ENCODE measurements around the gene PEX11A.
"Not testable (repeated sequence)": the region's sequence is repeated elsewhere in the genome, so short reads cannot be mapped to it uniquely, and the experiment has no call there.

PEX11A gene

DNA sequence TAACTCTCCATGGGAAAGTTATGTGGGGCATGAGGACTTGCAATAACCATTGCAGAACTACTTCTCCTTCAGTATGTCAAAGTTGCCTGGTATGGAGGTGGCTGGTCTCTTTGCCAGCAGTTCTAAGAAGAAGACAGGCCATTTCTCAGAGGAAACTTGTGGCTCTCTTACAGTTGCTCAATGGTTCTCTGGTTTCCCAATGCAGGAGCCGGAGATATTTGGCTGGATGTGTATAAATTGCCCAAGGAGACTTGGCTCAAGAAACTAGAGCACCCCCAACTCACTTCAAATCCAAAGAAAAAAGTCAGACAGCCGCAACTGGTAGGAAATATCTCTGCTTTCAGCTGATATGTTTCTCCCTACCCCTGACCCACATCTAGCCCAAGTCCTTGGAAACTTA lies 24.2 kb upstream of the PEX11A start:
- 83 to 100% methylated on average over 1 to 2 of the region's 2 CpGs for WGBS, 2 experiments
- H3K4me1 ChIP-seq (ENCODE audit: control insufficient read depth, insufficient read depth, low read length): no peaks in the 10 kb centered on the region
- no peaks in the 10 kb centered on the region for H3K36me3 ChIP-seq (ENCODE audit: control insufficient read depth, insufficient read depth, low read length)
- no peaks in the 10 kb centered on the region for H3K9me3 ChIP-seq (ENCODE audit: control insufficient read depth, low read length)
- no peak overlapping the region for H3K4me3 ChIP-seq (ENCODE audit: insufficient read depth, low read depth, low read length)
- H3K27me3 ChIP-seq (ENCODE audit: control insufficient read depth, insufficient read depth, low read length, poor library complexity, severe bottlenecking): no peaks in the 10 kb centered on the region
- H3K27ac ChIP-seq (ENCODE audit: insufficient read depth, low read depth, low read length, poor library complexity, severe bottlenecking): no peak overlapping the region

DNA sequence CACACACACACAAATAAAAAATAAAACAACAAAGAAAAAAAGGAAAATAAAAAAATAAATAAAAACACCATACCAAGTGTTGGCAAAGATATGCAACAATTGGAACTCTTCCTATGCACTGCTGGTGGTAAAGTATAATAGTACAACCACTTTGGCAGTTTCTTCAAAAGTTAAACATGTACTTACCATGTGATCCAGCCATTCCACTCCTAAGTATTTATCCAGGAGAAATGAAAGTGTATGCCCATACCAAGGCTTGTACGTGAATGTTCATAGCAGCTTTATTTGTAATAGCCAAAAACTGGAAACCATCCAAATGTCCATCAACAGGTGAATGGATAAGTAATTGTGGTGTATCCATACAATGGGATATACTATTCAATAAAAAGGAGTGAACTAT lies 17.0 kb upstream of the PEX11A start:
- no peak overlapping the region for H3K27ac ChIP-seq (ENCODE audit: insufficient read depth, low read depth, low read length, poor library complexity, severe bottlenecking)

DNA sequence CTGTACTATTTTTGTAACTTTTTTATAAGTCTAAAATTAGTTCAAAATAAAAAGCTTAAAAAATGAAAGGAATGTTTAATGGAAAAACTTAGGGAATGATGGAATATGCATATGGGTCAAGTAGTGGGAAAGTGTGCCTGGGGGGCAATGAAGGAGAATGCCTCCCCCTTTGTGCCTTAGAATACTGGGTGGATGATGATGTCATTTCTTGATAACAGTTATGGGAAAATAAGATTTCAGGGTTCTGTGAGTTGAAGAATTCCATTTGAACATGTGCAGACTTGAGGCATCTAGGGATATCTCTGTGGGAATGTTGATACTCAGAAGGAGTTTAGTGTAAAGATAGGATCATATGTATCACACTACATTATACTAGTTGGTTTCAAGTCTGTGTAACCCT lies 13.9 kb upstream of the PEX11A start:
- Histone ChIP-seq H3K4me3 (ENCODE audit: insufficient read depth, low read depth, low read length) (no peak overlapping the region), H3K4me1 (ENCODE audit: control insufficient read depth, insufficient read depth, low read length) (no peaks in the 10 kb centered on the region), H3K27ac (ENCODE audit: insufficient read depth, low read depth, low read length, poor library complexity, severe bottlenecking) (no peak overlapping the region), H3K36me3 (ENCODE audit: control insufficient read depth, insufficient read depth, low read length) (no peaks in the 10 kb centered on the region), H3K27me3 (ENCODE audit: control insufficient read depth, insufficient read depth, low read length, poor library complexity, severe bottlenecking) (peaks cover 9% of the 10 kb centered on the region), H3K9me3 (ENCODE audit: control insufficient read depth, low read length) (no peaks in the 10 kb centered on the region)

More for the DNA sequence above, 17.0 kb upstream of the PEX11A start:
- Histone ChIP-seq H3K36me3 (ENCODE audit: control insufficient read depth, insufficient read depth, low read length) (no peaks in the 10 kb centered on the region), H3K27me3 (ENCODE audit: control insufficient read depth, insufficient read depth, low read length, poor library complexity, severe bottlenecking) (no peaks in the 10 kb centered on the region), H3K4me3 (ENCODE audit: insufficient read depth, low read depth, low read length) (no peak overlapping the region), H3K4me1 (ENCODE audit: control insufficient read depth, insufficient read depth, low read length) (no peaks in the 10 kb centered on the region), H3K9me3 (ENCODE audit: control insufficient read depth, low read length) (no peaks in the 10 kb centered on the region)
- 100% methylated on average over 1 of the region's 1 CpG for WGBS, 2 experiments

DNA sequence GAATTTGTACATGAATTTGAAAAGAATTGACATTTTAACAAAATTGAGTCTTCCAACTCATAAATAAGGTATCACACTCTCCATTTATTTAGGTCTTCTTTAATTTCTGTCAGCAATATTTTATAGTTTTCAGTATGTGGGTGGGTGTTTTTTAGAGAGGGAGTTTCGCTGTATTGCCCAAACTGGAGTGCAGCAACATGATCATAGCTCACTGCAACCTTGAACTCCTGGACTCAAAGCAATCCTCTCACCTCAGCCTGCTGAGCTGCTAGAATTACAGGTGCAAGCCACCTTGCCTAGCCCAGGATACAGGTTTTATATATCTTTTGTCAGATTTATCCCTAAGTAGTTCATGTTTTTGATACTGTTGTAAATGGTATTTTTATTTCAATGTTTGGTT lies 4.6 kb upstream of the PEX11A start:
- Histone ChIP-seq H3K9me3 (ENCODE audit: control insufficient read depth, low read length) (no peaks in the 10 kb centered on the region), H3K27me3 (ENCODE audit: control insufficient read depth, insufficient read depth, low read length, poor library complexity, severe bottlenecking) (peaks cover 56% of the 10 kb centered on the region), H3K4me3 (ENCODE audit: insufficient read depth, low read depth, low read length) (no peak overlapping the region), H3K27ac (ENCODE audit: insufficient read depth, low read depth, low read length, poor library complexity, severe bottlenecking) (no peak overlapping the region), H3K36me3 (ENCODE audit: control insufficient read depth, insufficient read depth, low read length) (no peaks in the 10 kb centered on the region), H3K4me1 (ENCODE audit: control insufficient read depth, insufficient read depth, low read length) (no peaks in the 10 kb centered on the region)
- WGBS, 2 experiments: 73 to 100% methylated on average over 1 of the region's 1 CpG

DNA sequence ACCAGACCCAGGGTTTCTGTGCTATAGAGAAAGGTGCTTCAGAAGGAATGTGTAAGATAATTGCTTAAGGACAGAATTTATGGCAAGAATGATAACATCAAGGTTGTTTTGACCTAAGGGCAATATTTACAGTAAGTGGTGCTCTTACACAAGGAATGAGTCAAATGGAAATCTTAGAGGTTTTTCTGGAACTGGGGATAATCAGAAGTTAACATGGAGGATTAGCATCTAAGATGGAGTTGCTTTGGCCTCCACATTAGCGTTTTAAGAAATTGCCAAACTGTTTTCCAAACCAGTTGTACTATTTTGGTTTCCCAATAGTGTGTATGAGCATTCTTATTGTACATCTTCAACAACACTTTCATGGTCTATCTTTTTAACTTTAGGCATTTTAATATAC lies 3.1 kb upstream of the PEX11A start:
- H3K9me3 ChIP-seq (ENCODE audit: control insufficient read depth, low read length): no peaks in the 10 kb centered on the region
- peaks cover 61% of the 10 kb centered on the region for H3K27me3 ChIP-seq (ENCODE audit: control insufficient read depth, insufficient read depth, low read length, poor library complexity, severe bottlenecking)
- H3K36me3 ChIP-seq (ENCODE audit: control insufficient read depth, insufficient read depth, low read length): no peaks in the 10 kb centered on the region
- H3K4me1 ChIP-seq (ENCODE audit: control insufficient read depth, insufficient read depth, low read length): no peaks in the 10 kb centered on the region
- H3K4me3 ChIP-seq (ENCODE audit: insufficient read depth, low read depth, low read length): no peak overlapping the region
- 67 to 69% methylated on average over 1 of the region's 1 CpG for WGBS, 2 experiments
- H3K27ac ChIP-seq (ENCODE audit: insufficient read depth, low read depth, low read length, poor library complexity, severe bottlenecking): no peak overlapping the region

DNA sequence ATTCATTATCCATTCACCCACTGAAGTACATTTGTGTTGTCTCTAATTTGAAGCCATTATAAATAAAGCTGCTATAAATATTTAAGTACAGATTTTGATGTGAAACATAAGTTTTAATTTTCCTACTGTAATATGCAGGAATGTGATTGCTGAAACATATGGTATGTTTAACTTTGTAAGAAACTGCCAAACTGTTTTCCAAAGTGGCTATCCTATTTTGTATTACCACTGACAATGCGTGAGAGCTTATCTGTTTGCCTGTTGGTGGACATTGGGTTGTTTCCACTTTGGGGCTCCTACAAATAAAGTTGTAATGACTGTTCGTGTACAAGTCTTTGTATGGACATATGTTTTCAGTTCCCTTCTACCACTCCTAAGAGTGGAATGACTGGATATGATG lies 2.5 kb upstream of the PEX11A start:
- 36 to 38% methylated on average over 2 of the region's 2 CpGs for WGBS, 2 experiments
- Histone ChIP-seq H3K4me1 (ENCODE audit: control insufficient read depth, insufficient read depth, low read length) (no peaks in the 10 kb centered on the region), H3K4me3 (ENCODE audit: insufficient read depth, low read depth, low read length) (no peak overlapping the region), H3K36me3 (ENCODE audit: control insufficient read depth, insufficient read depth, low read length) (no peaks in the 10 kb centered on the region), H3K9me3 (ENCODE audit: control insufficient read depth, low read length) (no peaks in the 10 kb centered on the region), H3K27me3 (ENCODE audit: control insufficient read depth, insufficient read depth, low read length, poor library complexity, severe bottlenecking) (peaks cover 61% of the 10 kb centered on the region), H3K27ac (ENCODE audit: insufficient read depth, low read depth, low read length, poor library complexity, severe bottlenecking) (no peak overlapping the region)

DNA sequence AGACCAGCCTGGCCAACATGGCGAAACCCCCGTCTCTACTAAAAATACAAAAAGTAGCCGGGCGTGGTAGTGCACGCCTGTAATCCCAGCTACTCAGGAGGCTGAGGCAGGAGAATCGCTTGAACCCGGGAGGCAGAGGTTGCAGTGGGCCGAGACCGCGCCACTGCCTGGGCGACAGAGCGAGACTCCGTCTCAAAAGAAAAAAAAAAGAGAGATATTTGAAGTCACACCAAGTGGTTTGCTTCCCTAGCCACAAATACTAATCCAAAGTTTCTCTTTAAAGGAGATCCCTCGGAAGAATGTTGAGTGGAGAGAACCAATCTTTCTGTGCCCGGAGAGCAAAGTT lies 651 bp downstream of the PEX11A start:
- H3K27me3 ChIP-seq (ENCODE audit: control insufficient read depth, insufficient read depth, low read length, poor library complexity, severe bottlenecking): peaks cover 50% of the 10 kb centered on the region
- H3K27ac ChIP-seq (ENCODE audit: insufficient read depth, low read depth, low read length, poor library complexity, severe bottlenecking); H3K36me3 ChIP-seq (ENCODE audit: control insufficient read depth, insufficient read depth, low read length); H3K9me3 ChIP-seq (ENCODE audit: control insufficient read depth, low read length); H3K4me1 ChIP-seq (ENCODE audit: control insufficient read depth, insufficient read depth, low read length): not testable (repeated sequence)
- WGBS, 2 experiments: 78 to 82% methylated on average over 15 of the region's 15 CpGs
- H3K4me3 ChIP-seq (ENCODE audit: insufficient read depth, low read depth, low read length): peak overlapping the region; percentile 68

DNA sequence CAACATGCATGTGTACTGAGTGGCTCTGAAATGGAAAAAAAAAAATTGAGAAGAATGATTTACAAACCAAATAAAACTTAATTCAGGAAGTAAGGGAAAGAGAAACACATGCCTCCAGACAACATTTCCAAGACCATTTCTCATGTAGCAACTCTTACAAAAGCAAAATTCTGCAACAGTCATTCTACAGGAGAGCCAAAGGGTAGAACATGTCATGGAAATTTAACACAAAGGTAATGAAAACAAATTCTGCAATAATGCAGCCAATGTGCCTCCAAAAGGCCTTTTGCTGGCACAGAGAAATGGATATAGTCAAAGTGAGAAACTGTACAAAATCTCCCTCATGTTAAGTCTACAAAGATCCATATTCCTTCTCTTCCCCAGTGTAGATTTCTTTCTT lies 4.0 kb downstream of the PEX11A start:
- Histone ChIP-seq H3K27ac (ENCODE audit: insufficient read depth, low read depth, low read length, poor library complexity, severe bottlenecking) (no peak overlapping the region), H3K36me3 (ENCODE audit: control insufficient read depth, insufficient read depth, low read length) (no peaks in the 10 kb centered on the region), H3K27me3 (ENCODE audit: control insufficient read depth, insufficient read depth, low read length, poor library complexity, severe bottlenecking) (peaks cover 20% of the 10 kb centered on the region), H3K4me1 (ENCODE audit: control insufficient read depth, insufficient read depth, low read length) (no peaks in the 10 kb centered on the region), H3K4me3 (ENCODE audit: insufficient read depth, low read depth, low read length) (no peak overlapping the region), H3K9me3 (ENCODE audit: control insufficient read depth, low read length) (no peaks in the 10 kb centered on the region)

DNA sequence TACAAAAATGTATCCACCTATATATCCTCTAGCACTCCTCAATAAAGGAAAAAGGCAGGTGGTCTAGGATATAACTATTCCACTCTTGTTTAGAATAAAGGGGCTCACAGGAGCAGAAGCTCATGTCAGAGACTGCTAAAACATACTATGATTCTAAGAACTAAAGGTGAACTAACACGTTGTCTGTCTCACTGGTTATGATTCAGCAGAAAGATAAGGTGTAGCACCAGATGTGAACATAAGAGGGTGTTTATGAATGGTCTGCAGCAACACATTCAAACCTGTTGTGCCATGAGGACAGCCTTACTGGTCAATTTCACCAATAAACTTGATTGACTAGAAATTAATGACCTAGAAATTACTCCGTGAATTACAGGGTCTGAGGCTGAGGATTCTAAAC lies 4.6 kb downstream of the PEX11A start:
- Histone ChIP-seq H3K4me3 (ENCODE audit: insufficient read depth, low read depth, low read length) (no peak overlapping the region), H3K27ac (ENCODE audit: insufficient read depth, low read depth, low read length, poor library complexity, severe bottlenecking) (no peak overlapping the region), H3K9me3 (ENCODE audit: control insufficient read depth, low read length) (no peaks in the 10 kb centered on the region), H3K36me3 (ENCODE audit: control insufficient read depth, insufficient read depth, low read length) (no peaks in the 10 kb centered on the region), H3K4me1 (ENCODE audit: control insufficient read depth, insufficient read depth, low read length) (no peaks in the 10 kb centered on the region), H3K27me3 (ENCODE audit: control insufficient read depth, insufficient read depth, low read length, poor library complexity, severe bottlenecking) (peaks cover 16% of the 10 kb centered on the region)
- 91 to 95% methylated on average over 2 of the region's 2 CpGs for WGBS, 2 experiments

DNA sequence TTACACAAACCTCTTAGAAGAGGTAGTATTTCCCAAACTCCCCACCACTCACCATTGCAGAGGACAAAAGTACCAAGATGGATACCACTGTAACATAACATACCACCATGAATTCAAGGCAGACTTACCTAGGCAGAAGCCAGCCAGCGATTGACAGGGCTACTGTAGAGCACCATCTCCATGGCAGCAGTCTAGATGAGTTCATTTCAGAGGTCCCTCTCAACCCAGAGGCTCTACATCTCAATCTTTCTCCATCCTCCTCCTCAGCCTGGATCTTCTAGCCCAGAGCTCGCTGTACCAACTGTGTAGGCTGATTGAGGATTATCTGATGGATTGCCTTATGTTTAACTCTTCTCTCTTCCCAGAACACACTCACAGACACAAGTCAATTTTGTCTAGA lies 9.4 kb downstream of the PEX11A start:
- Histone ChIP-seq H3K27ac (ENCODE audit: insufficient read depth, low read depth, low read length, poor library complexity, severe bottlenecking) (no peak overlapping the region), H3K27me3 (ENCODE audit: control insufficient read depth, insufficient read depth, low read length, poor library complexity, severe bottlenecking) (no peaks in the 10 kb centered on the region), H3K4me3 (ENCODE audit: insufficient read depth, low read depth, low read length) (no peak overlapping the region), H3K36me3 (ENCODE audit: control insufficient read depth, insufficient read depth, low read length) (no peaks in the 10 kb centered on the region), H3K4me1 (ENCODE audit: control insufficient read depth, insufficient read depth, low read length) (peaks cover 4% of the 10 kb centered on the region), H3K9me3 (ENCODE audit: control insufficient read depth, low read length) (no peaks in the 10 kb centered on the region)
- 91 to 92% methylated on average over 1 to 2 of the region's 2 CpGs for WGBS, 2 experiments

DNA sequence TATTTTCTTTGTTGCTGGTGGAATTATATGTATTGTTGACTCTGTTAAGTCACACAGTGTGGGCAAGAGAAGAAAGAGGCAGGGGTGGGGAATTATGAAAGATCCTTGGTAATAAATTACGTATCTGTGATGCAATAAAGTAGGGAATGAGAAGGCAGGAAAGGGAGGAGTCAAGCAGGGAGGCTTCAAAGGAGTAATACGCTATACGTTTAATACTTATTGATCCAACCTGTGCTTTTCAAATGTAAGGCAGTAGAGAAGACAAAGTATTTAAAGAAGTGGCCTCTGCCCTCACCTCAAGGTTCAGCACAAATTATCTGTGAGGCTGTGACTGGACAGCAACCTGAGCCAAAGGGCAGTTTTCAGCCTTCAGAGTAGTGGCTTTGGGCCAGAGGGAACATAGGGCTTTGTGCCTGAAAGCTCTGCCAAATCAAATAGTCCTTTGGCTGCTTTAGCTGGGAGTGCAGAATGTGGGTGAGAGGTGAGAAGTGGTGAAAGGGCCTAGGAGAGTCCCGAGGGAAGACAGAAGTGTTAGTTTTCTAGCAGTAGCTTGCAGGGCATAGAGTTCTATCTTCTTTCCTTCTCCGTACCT lies 10.2 kb downstream of the PEX11A start:
- H3K9me3 ChIP-seq (ENCODE audit: control insufficient read depth, low read length): no peaks in the 10 kb centered on the region
- no peak overlapping the region for H3K27ac ChIP-seq (ENCODE audit: insufficient read depth, low read depth, low read length, poor library complexity, severe bottlenecking)
- WGBS, 2 experiments: 86 to 92% methylated on average over 5 of the region's 5 CpGs
- no peaks in the 10 kb centered on the region for H3K27me3 ChIP-seq (ENCODE audit: control insufficient read depth, insufficient read depth, low read length, poor library complexity, severe bottlenecking)
- no peaks in the 10 kb centered on the region for H3K36me3 ChIP-seq (ENCODE audit: control insufficient read depth, insufficient read depth, low read length)
- no peak overlapping the region for H3K4me3 ChIP-seq (ENCODE audit: insufficient read depth, low read depth, low read length)
- peaks cover 4% of the 10 kb centered on the region for H3K4me1 ChIP-seq (ENCODE audit: control insufficient read depth, insufficient read depth, low read length)

All from ectodermal cell (in vitro differentiated cells).